Muscle of back (tissue), 11 donors: ENCODE data around the gene TOMM40L. TPM values are rescaled to one million over a fixed set of nuclear protein-coding genes. Genes with fewer than 3 reads are reported as not detected.

Experiments used
- DNase-seq, 3 donors: peaks; one replicate each; pipeline versions ENCODE4 v3.0.0 to v3.0.0-alpha.2; 2013
- polyA plus RNA-seq, 10 donors: library from polyadenylated mRNA; unstranded; fragments of 120-200 nt; gene quantifications; one replicate each; pipeline ENCODE4 v1.2.1, GENCODE V29; 2013; ENCODE audit not compliant: insufficient read length in 10 of 10

TOMM40L gene
- polyA plus RNA-seq, 10 donors, result 8.7 to 11.3 (median 9.4) TPM

GRCh38 chr1:161196521-161197451 is 29.1 kb upstream of the TOMM40L start:
- DNase-seq, result peak; percentile 88 to 96 (median 89)

GRCh38 chr1:161197560-161198193 is 28.2 kb upstream of the TOMM40L start:
- no peak for DNase-seq

GRCh38 chr1:161198194-161198896 is 27.5 kb upstream of the TOMM40L start:
- peak in 2 of 3 donors; percentile 58 to 82 for DNase-seq

GRCh38 chr1:161198897-161199431 is 26.9 kb upstream of the TOMM40L start, which contains the start of gene ADAMTS4:
Gene ADAMTS4, minus strand, starts transcription at chr1:161199054. Its CDS starts 427 bp downstream, at chr1:161198627.
- peak; percentile 87 to 95 (median 94) for DNase-seq

DNA sequence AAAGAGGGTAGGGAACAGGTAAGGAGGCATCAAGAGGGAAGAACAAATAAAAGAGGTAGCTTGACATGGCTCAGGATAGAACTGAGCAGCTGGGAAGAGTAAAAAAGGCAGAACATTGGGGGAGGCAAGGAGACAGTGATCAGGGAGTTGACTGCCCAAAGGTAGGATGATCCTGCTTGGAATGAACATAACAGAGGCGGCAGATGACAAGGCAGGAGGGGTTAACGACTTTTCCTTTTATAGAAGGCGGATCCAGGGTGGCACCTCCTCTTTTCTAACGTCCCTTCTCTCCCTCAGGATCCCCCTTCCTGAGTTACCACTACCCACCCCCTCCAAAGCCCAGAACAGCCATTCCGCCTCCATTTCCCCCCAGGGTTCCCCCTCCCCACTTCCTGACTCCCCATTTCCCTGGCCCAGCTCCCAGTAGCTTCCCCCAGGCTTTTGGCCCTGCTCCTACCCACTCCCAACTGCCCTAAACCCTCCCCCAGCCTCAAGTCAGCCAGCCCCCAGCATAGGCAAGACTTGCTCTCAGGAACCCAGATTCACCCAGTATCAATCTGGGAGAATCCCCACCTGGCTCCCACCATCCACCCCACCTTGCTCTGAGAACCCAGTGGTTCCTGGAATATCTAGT is 26.2 kb upstream of the TOMM40L start:
- no peak for DNase-seq

GRCh38 chr1:161200421-161200991 is 25.4 kb upstream of the TOMM40L start:
- peak in 1 of 3 donors; percentile 41 for DNase-seq

DNA sequence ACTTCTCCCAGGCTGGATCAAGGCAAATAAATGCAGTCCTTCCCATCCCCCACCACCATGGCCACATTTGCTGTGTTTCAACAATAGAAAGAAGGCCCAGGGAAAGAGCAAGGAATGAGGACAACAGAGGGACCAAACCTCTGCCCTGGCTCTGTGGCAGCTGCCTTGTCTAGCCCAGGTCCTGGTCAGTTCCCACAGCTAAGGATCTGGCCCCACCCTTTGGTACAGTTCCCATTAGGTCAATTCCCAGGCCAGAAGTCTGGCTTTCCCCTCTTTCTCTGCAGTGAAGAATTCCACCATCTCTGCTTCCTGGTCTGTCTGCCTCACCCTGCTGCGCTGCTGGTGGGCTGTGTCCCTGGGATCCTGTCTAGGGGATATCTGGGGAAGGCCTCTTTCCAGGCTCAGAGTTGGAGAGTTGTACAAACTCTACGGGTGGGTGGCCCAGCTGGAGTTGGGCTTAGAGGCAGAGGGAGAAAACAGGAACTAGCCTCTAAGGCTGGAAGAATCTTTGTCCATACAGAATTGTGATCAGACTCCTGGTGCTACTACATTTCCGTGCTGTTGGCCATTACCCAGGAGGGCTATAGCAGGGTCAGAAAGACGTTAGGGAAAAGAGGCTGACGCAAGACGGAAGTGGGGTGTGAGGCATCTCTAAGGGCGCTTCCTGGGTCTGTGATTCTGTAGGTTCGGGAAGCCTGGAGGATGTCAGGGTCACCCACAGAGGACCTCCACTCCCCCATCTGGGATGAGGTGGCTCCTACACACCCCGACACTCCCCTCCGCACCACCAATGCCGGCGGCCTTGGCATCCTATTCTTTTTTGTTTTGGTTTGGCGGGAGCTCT is 24.6 kb upstream of the TOMM40L start:
- DNase-seq, result peak in 2 of 3 donors; percentile 73 to 88

GRCh38 chr1:161201836-161202712 is 23.8 kb upstream of the TOMM40L start, which contains the start of gene NDUFS2:
Gene NDUFS2, plus strand, starts transcription at chr1:161202367. Its CDS starts 19 bp downstream, at chr1:161202386.
- peak; percentile 99 for DNase-seq

DNA sequence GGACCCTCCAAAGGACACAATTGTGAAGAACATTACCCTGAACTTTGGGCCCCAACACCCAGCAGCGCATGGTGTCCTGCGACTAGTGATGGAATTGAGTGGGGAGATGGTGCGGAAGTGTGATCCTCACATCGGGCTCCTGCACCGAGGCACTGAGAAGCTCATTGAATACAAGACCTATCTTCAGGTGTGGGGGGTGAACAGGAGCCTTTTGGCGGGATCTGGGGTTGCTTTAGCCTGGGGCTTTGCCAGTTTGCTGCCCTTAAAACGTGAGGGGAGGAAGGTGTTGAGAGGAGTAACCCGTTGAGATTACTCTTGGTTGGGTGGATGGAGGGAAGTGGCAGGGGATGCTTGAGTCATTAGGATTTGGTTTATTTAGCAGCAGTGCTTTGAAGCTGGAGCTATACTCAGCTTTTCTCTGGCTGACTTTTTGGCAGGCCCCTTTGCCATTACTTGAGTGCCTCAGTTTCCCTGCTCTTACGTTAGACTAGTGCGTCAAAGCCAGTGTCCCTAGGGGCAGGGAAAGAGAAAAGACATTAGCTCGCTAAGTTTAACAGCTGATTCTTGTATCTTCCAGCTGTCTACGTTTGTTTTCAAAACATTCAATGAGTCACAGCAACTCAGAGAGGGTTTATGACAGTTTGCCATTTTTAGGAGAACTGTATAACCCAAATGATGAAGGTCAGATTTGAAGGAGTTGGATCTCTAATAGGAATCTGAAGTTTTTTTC is 19.3 kb upstream of the TOMM40L start:
- DNase-seq, result no peak

- no peak for DNase-seq
These were observed 18.7 kb upstream of the TOMM40L start for GRCh38 chr1:161207173-161207572.

DNA sequence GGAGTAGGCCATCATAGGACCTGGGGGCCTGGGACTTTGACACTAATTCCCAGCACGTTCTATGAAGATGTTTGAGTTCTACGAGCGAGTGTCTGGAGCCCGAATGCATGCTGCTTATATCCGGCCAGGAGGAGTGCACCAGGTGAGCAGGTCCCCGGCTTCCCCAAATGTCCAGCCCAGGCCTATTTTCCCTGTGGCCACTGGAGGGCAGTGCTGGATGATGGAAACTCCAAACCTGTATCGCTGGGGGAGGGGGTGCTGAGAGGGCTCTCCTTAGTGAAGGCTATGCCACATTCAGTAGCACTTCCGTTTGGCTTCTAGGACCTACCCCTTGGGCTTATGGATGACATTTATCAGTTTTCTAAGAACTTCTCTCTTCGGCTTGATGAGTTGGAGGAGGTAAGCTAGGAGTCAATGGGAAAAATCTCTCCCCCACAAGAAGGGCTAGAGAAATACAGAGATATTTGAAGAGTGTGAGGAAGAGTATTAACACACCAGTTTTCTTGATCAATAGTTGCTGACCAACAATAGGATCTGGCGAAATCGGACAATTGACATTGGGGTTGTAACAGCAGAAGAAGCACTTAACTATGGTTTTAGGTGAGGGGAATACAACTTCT is 16.0 kb upstream of the TOMM40L start:
- peak in 2 of 3 donors; percentile 57 to 76 for DNase-seq

DNA sequence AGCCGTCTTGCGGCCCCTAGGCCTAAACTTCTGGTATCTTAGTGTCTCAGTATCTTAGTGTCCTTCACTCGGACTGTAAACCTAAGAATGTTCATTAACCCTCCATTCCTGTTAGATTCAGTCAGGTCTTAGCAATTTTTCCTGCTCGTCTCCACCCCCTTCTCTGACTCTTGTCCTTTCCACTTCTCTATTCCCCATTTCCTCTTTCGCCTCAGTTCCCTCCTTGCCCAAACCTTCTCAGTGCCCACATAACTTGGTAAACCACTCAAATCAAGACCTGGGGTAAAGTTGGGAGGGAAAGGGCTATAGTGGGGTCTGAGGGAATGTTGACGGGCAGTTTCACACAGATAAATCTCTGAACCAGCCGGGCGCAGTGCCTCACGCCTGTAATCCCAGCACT is 11.5 kb upstream of the TOMM40L start:
- no peak for DNase-seq

DNA sequence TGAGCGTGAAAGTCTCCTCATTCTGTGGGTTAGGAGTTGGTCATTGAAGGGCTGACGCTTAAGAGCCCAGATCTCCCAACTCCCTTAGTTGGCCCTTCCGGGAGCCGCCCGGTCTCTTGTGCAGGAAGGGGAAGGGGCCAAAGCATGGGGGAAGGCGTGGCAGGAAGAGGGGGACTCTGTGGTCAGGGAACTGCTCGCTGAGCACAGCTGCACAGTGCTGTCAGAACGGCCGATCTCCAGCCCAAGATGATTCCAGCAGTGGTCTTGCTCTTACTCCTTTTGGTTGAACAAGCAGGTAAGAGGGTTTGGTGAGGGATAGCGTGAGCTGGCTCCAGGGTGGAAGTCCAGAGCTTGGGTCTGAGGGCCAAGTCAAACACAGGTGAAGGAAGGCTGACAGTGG is 10.8 kb upstream of the TOMM40L start, which contains the start of gene FCER1G:
TSS of gene FCER1G (plus strand) at position 220 of the 400 bp plus-strand sequence. CDS start at position 247, 27 bp downstream.
- DNase-seq, result no peak

GRCh38 chr1:161216945-161217712 is 8.7 kb upstream of the TOMM40L start:
- DNase-seq, result no peak

GRCh38 chr1:161217831-161218230 is 8.0 kb upstream of the TOMM40L start:
- DNase-seq, result no peak

DNA sequence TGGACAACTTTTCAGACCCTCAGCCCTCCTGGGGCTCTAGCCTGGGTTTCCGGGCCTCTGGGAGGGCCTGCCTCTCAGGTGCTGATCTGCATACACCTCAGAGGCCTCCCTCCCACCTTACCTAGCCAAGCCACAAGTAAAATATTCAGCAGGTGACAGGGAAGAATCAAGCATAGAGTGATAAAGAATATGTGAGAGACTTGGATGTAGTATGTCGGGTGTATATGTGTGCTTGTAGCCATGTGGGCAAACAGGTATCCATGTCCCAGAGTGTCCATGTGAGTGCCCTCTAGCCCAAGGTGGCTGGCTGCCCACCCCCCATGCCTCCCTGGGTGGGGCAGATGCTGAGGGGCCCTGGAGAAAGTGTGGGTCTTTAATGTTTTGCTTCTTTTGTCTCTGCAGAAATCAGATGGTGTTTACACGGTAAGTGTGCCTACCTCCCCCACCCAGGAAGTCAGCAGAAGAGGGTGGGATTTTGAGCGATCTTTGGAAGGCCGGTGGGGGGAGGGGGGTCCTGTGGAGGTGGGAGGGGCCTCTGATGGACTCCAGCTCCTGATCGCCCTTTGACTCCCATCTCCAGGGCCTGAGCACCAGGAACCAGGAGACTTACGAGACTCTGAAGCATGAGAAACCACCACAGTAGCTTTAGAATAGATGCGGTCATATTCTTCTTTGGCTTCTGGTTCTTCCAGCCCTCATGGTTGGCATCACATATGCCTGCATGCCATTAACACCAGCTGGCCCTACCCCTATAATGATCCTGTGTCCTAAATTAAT is 7.4 kb upstream of the TOMM40L start:
- no peak for DNase-seq
